ENCODE measurements around the gene MEI4.
"Not testable (repeated sequence)": the region's sequence is repeated elsewhere in the genome, so short reads cannot be mapped to it uniquely, and the experiment has no call there.

Gene MEI4

DNA sequence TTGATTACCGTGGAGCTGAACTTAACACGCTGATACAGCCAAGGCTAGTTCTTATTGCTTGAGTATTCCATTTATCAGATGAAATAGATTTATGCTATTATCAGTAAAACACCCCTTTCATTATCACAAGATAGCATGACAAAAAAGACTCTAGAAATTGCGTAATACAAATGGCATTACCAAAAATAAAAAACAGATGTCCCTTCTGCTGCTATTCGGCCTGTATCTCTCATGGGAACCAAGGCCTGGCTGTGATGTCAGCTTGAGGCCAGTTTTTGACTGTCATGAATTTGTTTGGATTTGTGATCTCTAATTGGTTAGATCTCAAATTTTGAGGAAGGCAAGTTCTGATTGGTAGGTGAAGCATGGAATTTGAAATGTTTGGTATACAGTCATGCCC is 25.2 kb downstream of the MEI4 start:
- DNase-seq (ENCODE audit: low read depth), result peak; percentile 8

DNA sequence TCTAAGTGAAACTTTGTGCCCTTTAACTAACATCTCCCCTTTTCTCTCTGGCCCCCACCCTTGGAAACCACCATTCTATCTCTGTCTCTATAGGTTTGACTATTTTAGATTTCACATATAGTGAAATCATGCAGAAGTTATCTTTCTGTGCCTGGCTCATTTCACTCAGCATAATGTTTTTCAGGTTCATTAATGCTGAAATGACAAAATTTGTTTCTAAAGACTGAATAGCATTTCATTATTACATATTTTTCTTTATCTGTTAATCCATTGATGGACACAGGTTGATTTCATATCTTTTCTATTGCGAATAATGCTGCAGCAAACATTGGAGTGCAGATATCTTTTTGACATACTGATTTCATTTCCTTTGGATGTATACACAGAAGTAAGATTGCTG is 30.7 kb downstream of the MEI4 start:
- DNase-seq (ENCODE audit: low read depth), result no peak

DNA sequence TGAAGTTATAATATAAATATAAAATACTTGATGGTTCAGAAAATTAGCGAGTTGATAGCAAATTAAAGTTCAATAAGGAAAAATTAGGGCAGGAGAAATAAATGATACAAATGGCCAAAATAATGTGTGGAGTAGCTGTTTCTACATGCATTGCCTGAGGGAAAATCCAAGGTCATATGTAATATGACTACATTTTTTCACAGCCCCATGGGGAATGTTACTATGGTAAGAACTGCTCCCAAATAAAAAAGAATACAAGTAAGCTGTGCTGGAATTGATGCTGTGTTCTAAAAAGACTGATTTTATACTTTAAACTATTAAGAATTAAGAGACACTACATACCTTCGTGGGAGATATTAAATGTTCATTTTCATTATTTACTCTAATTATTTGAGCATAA is 34.1 kb downstream of the MEI4 start:
- no peak for DNase-seq (ENCODE audit: low read depth)

DNA sequence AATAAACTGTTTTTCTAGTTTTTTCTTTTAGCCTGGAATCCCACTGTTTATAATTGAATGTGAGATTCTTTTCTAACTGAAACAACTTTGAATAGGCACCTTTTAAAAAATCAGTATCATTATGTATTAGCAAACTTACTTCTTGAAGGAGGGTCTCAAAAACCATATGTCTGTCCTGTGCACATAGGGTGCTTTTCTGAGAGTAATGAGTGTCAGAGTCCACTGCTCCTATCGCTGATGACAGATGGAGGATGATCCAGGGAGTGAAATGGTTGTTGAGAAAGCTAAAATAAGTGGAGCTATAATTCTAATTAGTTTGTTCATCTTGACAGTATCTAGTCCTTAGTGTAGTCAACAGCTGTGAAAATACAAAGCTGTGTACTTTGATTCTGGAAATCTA is 35.8 kb downstream of the MEI4 start:
- DNase-seq (ENCODE audit: low read depth), result no peak

- not testable (repeated sequence) for DNase-seq (ENCODE audit: low read depth)
Measured at GRCh38 chr6:77700095-77700494, 47.3 kb downstream of the MEI4 start.

DNA sequence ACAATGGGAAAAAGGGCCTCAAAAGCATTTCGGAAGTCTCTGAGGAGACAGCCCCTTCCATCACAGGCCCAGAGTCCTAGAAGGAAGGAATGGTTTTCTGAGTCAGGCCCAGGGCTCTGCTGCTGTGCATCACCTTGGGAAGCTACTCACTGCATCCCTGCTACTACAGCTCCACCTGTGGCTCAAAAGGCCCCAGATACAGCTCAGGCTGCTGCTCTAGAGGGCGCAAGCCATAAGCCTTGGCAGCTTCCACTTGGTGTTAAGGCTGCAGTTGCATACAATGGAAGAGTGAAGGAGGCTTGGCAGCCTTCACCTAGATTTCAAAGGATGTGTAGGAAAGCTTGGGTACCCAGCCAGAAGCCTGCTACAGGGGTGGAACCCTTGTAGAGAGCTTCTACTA is 54.8 kb downstream of the MEI4 start:
- no peak for DNase-seq (ENCODE audit: low read depth)

DNA sequence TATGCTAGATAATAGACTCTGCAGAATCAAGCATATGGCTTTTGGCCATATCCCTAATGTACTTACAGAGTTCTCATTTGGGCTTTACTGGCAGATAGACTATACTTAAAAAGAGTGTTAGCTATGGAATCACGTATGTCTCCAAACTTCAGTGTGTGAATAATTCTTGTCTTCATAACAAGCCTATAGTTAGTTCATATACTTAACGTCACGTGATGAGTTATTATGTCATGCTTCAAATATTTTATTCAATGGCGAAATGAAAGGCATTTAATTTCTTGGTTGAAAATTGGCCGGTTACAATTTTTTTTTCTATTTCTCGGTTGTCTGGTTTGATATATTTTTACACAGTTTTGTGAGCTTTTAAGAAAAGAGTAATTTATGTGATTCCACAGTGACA is 62.7 kb downstream of the MEI4 start:
- DNase-seq (ENCODE audit: low read depth), result no peak

GRCh38 chr6:77716311-77716710 is 63.5 kb downstream of the MEI4 start:
- no peak for DNase-seq (ENCODE audit: low read depth)

- DNase-seq (ENCODE audit: low read depth), result not testable (repeated sequence)
Measured at GRCh38 chr6:77736010-77736409, 83.2 kb downstream of the MEI4 start.

GRCh38 chr6:77740380-77740779 is 87.5 kb downstream of the MEI4 start:
- peak; percentile 6 for DNase-seq (ENCODE audit: low read depth)

GRCh38 chr6:77752156-77752555 is 99.3 kb downstream of the MEI4 start:
- DNase-seq (ENCODE audit: low read depth), result not testable (repeated sequence)

DNA sequence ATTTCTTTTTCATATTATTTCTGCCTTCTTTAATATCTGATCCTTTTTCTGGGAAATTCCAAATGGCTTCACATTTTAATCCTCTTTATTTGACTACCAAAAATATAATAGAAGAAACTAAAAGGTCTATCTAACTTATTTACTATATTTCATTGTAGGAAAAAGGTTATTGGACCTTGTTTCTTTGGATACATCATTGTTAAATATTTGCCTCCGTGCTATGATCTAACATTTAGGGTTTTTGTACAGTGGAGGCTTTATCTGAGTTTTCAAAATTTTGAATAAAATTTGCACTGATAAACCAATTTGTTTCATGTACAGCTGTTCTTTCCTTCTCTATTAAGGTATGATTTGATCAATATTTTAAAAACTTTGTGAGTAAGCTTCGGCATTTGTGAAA is 109.5 kb downstream of the MEI4 start:
- no peak for DNase-seq (ENCODE audit: low read depth)

GRCh38 chr6:77763124-77763523 is 110.3 kb downstream of the MEI4 start:
- DNase-seq (ENCODE audit: low read depth), result no peak

GRCh38 chr6:77764364-77764763 is 111.5 kb downstream of the MEI4 start:
- no peak for DNase-seq (ENCODE audit: low read depth)

GRCh38 chr6:77773157-77773822 is 120.5 kb downstream of the MEI4 start:
- DNase-seq (ENCODE audit: low read depth), result no peak

GRCh38 chr6:77774457-77774856 is 121.6 kb downstream of the MEI4 start:
- no peak for DNase-seq (ENCODE audit: low read depth)

GRCh38 chr6:77776441-77776840 is 123.6 kb downstream of the MEI4 start:
- no peak for DNase-seq (ENCODE audit: low read depth)

GRCh38 chr6:77778527-77778926 is 125.7 kb downstream of the MEI4 start:
- DNase-seq (ENCODE audit: low read depth), result no peak

- DNase-seq (ENCODE audit: low read depth), result no peak
Measured at GRCh38 chr6:77786935-77787629, 134.2 kb downstream of the MEI4 start.

DNA sequence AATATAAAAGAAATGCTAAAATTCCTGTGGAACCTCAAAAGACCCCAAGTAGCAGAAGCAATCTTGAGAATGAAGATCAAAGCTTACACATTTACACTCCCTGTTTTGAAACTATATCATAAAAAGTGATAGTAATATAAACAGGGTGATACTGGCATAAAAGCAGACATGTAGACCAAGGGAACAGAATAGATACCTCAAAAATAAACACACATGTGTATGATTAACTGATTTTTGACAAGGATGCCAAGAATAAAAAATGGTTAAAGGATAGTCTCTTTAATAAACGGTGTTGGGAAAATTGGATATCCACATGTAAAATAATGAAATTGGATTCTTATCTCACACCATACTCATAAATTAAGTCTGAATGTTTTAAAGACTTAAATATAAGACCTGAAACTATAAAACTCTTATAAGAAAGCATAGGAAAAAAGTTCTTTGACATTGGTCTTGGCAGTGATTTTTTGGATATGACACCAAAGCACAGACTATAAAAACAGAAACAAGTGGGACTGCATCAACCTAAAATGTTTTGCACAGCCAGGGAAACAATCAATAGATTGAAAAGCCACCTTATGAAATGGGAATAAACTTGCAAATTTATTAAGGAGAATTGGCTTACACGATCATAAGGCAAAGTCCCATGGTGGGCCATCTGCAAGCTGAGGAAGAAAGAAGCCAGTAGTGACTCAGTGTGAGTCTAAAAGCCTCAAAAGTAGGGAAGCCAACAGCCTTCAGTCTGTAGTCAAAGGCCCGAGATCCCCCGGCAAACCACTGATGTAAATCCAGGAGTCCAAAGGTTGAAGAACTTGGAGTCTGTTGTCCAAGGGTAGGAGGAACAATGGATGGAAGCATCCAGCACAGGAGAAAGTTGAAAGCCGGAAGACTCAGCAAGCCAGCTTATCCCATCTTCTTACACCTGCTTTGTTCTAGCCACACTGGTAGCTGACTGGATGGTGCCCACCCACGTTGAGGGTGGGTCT is 144.3 kb downstream of the MEI4 start:
- no peak for DNase-seq (ENCODE audit: low read depth)

- DNase-seq (ENCODE audit: low read depth), result no peak
Measured at GRCh38 chr6:77812304-77812703, 159.5 kb downstream of the MEI4 start.

DNA sequence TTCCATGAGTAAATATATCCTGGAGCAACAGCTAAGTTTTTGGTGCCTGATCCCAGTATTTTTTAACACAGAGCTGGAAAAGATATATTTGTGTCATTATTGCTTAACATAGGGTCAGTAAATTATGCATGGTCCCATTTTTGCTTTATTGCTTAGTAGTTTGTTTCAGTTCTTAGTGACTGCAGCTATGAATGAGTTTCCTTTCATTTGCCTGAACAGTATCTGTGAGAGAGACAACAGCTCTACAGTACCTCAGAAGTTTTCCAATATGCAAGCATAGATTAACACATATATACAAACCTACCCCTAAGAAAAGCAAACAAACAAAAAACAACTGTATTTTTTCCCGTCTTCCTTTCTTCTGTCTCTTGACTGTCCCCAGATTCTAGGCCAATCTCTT is 160.3 kb downstream of the MEI4 start:
- no peak for DNase-seq (ENCODE audit: low read depth)

- DNase-seq (ENCODE audit: low read depth), result no peak
Measured at GRCh38 chr6:77814119-77814518, 161.3 kb downstream of the MEI4 start.
